SK-N-SH treated with all-trans-retinoic acid at 6 μM for 48 hours (cell line): ENCODE data around the gene TBC1D9B.

Experiments used
- ATAC-seq: fragments of 200-7000 bp; cut with Tn5 transposase; 3 replicates; pipeline ENCODE4 v1.9.1; 2020; ENCODE audit warnings: mild to moderate bottlenecking, moderate library complexity
- ARNTL ChIP-seq: fragments of 450-650 bp; formaldehyde crosslinking; IDR thresholded peaks from 2 replicates; pipeline ENCODE4 v1.5.0; 2020; ENCODE audit warnings: low read depth, mild to moderate bottlenecking, moderate library complexity, borderline replicate concordance
- CREB5 ChIP-seq: fragments of 250-450 bp; sonication (Bioruptor Pico); IDR thresholded peaks from 2 replicates; pipeline ENCODE4 v1.5.1; 2020; ENCODE audit warnings: low read depth, mild to moderate bottlenecking, moderate library complexity
- CSDC2 ChIP-seq: fragments of 250-450 bp; sonication (Bioruptor Pico); IDR thresholded peaks from 2 replicates; pipeline ENCODE4 v1.5.0; 2020; ENCODE audit warnings: mild to moderate bottlenecking, moderate library complexity
- CSRNP3 ChIP-seq: fragments of 250-450 bp; sonication (Bioruptor Pico); IDR thresholded peaks from 2 replicates; pipeline ENCODE4 v1.5.1; 2021; ENCODE audit warnings: mild to moderate bottlenecking, moderate library complexity
- ESRRG ChIP-seq: fragments of 250-450 bp; sonication (Bioruptor Pico); IDR thresholded peaks from 2 replicates; pipeline ENCODE4 v1.6.1; 2021; ENCODE audit warnings: mild to moderate bottlenecking
- ISL1 ChIP-seq: fragments of 250-450 bp; sonication (Bioruptor Pico); IDR thresholded peaks from 2 replicates; pipeline ENCODE4 v2.1.2; 2022; ENCODE audit warnings: mild to moderate bottlenecking, moderate library complexity
- OSR1 ChIP-seq: fragments of 250-450 bp; sonication (Bioruptor Pico); IDR thresholded peaks from 2 replicates; pipeline ENCODE4 v1.8.0; 2022; ENCODE audit warnings: moderate library complexity, mild to moderate bottlenecking, inconsistent platforms
- PATZ1 ChIP-seq: fragments of 250-450 bp; sonication (Bioruptor Pico); IDR thresholded peaks from 2 replicates; pipeline ENCODE4 v1.8.0; 2020; ENCODE audit warnings: mild to moderate bottlenecking, moderate library complexity, borderline replicate concordance
- POU6F1 ChIP-seq: fragments of 250-450 bp; sonication (Bioruptor Pico); IDR thresholded peaks from 2 replicates; pipeline ENCODE4 v1.8.0; 2021; ENCODE audit warnings: low read depth, mild to moderate bottlenecking, moderate library complexity, borderline replicate concordance
- PPARA ChIP-seq: fragments of 250-450 bp; sonication (Bioruptor Pico); IDR thresholded peaks from 2 replicates; pipeline ENCODE4 v1.5.0; 2020; ENCODE audit warnings: mild to moderate bottlenecking, borderline replicate concordance
- RARB ChIP-seq: fragments of 250-450 bp; sonication (Bioruptor Pico); IDR thresholded peaks from 2 replicates; pipeline ENCODE4 v1.8.0; 2021; ENCODE audit warnings: mild to moderate bottlenecking, moderate library complexity
- SNAI2 ChIP-seq: fragments of 250-450 bp; sonication (Bioruptor Pico); IDR thresholded peaks from 2 replicates; pipeline ENCODE4 v1.5.0; 2020; ENCODE audit warnings: mild to moderate bottlenecking, moderate library complexity
- TOX ChIP-seq: fragments of 250-450 bp; sonication (Bioruptor Pico); IDR thresholded peaks from 2 replicates; pipeline ENCODE4 v1.8.0; 2021; ENCODE audit warnings: mild to moderate bottlenecking, moderate library complexity, borderline replicate concordance
- TSHZ2 ChIP-seq: fragments of 250-450 bp; sonication (Bioruptor Pico); IDR thresholded peaks from 2 replicates; pipeline ENCODE4 v1.5.0; 2020; ENCODE audit warnings: mild to moderate bottlenecking, moderate library complexity
- ZC3H10 ChIP-seq: fragments of 250-450 bp; sonication (Bioruptor Pico); IDR thresholded peaks from 2 replicates; pipeline ENCODE4 v1.5.1; 2021; ENCODE audit warnings: mild to moderate bottlenecking, moderate library complexity
- ZFP3 ChIP-seq: fragments of 250-450 bp; sonication (Bioruptor Pico); IDR thresholded peaks from 2 replicates; pipeline ENCODE4 v1.5.0; 2020; ENCODE audit warnings: mild to moderate bottlenecking, moderate library complexity
- ZFP30 ChIP-seq: fragments of 450-650 bp; formaldehyde crosslinking; IDR thresholded peaks from 2 replicates; pipeline ENCODE4 v1.5.0; 2022; ENCODE audit warnings: mild to moderate bottlenecking, moderate library complexity
- ZNF70 ChIP-seq: fragments of 450-650 bp; formaldehyde crosslinking; IDR thresholded peaks from 2 replicates; pipeline ENCODE4 v1.5.0; 2020; ENCODE audit warnings: mild to moderate bottlenecking, moderate library complexity
- ZNF8 ChIP-seq: fragments of 450-650 bp; formaldehyde crosslinking; IDR thresholded peaks from 2 replicates; pipeline ENCODE4 v1.5.0; 2020; ENCODE audit warnings: mild to moderate bottlenecking, moderate library complexity

The TBC1D9B gene

GRCh38 chr5:179834120-179834519 lies 73.6 kb downstream of the TBC1D9B start:
- TF ChIP-seq RARB (CRISPR knock-in tag): no peak
- TF ChIP-seq TOX (CRISPR knock-in tag): no peak
- TF ChIP-seq ZFP30 (CRISPR knock-in tag): no peak
- no peak for TF ChIP-seq CSRNP3 (CRISPR knock-in tag)
- TF ChIP-seq CREB5 (CRISPR knock-in tag): no peak
- ATAC-seq: no peak

- no peak for ATAC-seq
- TF ChIP-seq ISL1 (no peak), ZNF70 (no peak), ZC3H10 (CRISPR knock-in tag) (no peak)
Observed at GRCh38 chr5:179833709-179834070, 74.0 kb downstream of the TBC1D9B start.

GRCh38 chr5:179833056-179833708 lies 74.5 kb downstream of the TBC1D9B start:
- no peak; the same call in 2 of the 3 replicates for ATAC-seq

More at GRCh38 chr5:179833056-179833708, 74.5 kb downstream of the TBC1D9B start:
- TF ChIP-seq OSR1 (CRISPR knock-in tag): no peak
- TF ChIP-seq PPARA (CRISPR knock-in tag): no peak
- TF ChIP-seq ARNTL (CRISPR knock-in tag): no peak
- no peak for TF ChIP-seq ZC3H10 (CRISPR knock-in tag)
- no peak for TF ChIP-seq RARB (CRISPR knock-in tag)
- TF ChIP-seq ZNF8 (CRISPR knock-in tag): no peak
- TF ChIP-seq CREB5 (CRISPR knock-in tag): no peak
- no peak for TF ChIP-seq ZFP30 (CRISPR knock-in tag)
- TF ChIP-seq POU6F1 (CRISPR knock-in tag): no peak
- TF ChIP-seq TSHZ2: no peak
- TF ChIP-seq SNAI2 (CRISPR knock-in tag): no peak
- no peak for TF ChIP-seq TOX (CRISPR knock-in tag)
- no peak for TF ChIP-seq PATZ1 (CRISPR knock-in tag)
- no peak for TF ChIP-seq CSDC2
- TF ChIP-seq CSRNP3 (CRISPR knock-in tag): no peak
- TF ChIP-seq ESRRG (CRISPR knock-in tag): no peak
- TF ChIP-seq ZFP3 (CRISPR knock-in tag): no peak
- no peak for TF ChIP-seq ZNF70
- TF ChIP-seq ISL1: no peak
